Measurements from ENCODE around the gene GADL1.

Gene GADL1

DNA sequence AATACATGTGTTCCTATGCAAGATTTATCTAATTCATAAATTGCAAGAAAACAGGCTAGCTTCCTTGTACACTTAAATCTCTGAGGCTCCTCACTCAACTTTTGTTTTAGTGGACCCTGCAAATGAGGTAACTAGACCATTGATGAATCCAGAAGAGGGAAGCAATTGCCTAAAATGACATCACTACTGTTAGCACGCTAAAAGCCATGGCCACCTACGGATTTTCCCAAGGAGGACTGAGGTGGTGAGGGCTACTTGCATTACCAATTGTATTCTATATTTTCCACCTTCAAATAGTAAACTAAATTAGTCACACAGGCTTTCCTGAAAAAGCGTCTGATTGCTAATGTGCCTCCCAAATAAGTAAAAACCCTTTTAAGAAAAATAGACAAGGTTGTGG lies 140.7 kb downstream of the GADL1 start:
- DNase-seq, result no peak

DNA sequence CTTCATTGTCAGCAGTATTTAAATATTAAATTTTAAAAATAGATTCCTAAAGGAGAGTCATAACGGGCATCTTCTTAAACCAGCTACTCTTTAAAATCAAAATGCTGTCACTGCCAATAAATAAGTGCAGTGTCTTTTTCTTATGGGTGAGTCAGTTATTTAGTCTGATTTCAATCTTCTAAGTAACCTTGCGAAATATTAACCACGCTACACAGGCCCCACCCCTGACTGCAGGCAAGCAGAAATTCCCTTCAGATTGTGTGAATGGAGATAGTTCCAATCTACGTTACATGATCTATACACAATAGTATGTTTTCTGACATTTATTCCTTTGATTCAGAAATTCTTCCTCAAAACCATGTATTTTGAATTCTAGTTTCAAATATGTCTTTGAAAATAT lies 141.5 kb downstream of the GADL1 start:
- peak; percentile 81 for DNase-seq

DNA sequence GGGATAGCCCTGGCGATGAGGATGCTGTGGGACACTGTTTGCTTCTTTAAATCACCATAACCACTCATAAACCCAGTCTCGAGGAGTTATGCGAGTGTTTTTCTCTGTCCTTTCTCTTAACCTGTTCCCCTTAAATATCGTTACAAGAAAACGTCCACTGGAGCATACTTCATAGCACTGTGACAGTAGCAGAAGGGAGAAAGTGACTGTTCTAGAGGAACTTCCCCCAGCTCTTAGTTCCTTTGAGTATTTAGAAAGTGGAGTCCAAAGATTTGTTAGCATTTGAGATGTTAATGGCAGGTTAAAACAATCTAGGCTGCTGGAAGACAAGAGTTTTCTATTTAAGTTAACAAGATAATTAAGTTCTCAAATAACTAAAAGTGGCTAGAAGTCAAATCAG lies 142.0 kb downstream of the GADL1 start:
- DNase-seq, result no peak

DNA sequence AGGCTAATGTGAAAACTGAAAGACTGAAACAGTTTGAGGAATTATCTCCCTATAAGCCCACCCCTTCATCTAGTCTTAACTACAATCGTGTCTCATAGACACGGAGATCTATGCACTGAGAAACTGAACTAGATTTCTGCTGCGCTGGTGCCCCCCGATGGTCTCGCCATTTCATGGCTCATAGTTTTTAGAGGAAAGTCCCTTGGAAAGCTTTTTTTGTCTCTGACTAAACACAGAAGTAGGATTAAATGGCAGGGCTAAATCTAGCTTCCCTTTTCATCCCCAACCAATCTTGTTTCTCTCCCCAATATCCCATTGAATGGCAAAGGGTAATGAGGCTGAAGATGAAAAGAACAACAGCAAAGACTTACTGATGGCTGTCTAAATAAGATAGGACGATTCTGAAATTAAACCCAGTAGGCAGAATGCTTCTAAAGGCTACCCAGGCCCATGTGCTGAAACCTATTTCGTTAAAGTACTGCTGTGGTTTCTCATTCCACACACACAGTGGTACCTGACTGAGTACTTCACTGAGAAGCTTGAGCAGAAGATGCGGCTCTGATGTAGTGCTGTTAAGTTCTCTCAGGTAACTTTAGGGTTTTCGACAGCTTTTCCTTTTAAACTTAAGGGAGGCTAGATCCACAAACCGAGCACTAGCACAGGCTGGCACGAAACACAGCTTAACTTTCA lies 142.7 kb downstream of the GADL1 start:
- DNase-seq, result peak; percentile 62

GRCh38 chr3:30750967-30751366 lies 143.5 kb downstream of the GADL1 start:
- no peak for DNase-seq

DNA sequence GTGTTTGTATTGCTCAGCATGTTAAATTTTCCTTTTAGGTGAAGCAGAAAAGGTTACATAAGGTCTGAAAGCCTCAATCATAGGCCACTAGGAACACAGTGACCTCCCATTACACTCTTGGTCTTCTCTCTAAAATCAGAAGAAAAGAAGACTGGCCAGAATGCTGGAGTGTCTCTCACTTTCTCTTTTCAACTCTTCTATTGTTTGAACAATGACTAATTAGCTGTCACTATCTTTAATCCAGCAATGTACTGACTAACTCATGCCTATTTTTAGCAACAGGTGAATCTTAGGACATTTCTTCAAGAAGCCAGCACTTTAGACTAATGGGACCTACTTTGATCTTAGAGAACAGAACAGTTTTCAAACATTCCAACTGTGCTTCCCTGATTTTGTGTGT lies 145.2 kb downstream of the GADL1 start:
- DNase-seq, result no peak

- peak; percentile 62 for DNase-seq
Measured at GRCh38 chr3:30747771-30748281, 146.6 kb downstream of the GADL1 start.

DNA sequence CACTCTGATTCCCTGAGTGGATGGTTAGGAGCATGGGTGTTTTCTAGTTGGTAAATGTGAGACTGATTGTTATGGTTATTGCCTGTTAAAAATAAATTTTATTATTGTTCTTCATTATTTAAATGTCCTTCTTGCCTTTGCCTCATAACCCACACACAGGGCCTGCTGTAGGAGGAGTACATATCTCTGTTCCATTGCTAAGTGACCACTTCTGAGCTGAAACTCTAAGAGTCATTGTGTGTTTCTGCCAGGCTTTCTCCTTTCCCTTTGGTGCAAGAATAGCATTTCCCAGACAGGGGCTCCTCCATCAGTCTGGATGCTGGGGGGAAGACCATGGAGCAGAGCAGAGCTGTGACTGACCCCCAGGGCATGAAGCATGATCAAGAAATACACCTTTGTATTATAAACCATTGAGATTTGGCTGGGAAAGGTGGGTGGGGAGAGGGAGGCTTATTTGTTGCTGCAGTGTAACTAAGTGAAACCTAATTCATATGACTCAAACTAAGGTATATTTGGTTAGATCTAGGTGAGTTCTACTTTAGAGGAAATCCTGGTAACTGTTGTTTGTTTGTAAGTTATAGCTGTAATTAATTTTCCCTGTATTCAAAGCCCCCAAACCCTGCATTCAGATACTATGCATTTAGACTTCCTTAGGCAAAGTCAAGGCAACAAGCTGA lies 150.7 kb downstream of the GADL1 start:
- no peak for DNase-seq

DNA sequence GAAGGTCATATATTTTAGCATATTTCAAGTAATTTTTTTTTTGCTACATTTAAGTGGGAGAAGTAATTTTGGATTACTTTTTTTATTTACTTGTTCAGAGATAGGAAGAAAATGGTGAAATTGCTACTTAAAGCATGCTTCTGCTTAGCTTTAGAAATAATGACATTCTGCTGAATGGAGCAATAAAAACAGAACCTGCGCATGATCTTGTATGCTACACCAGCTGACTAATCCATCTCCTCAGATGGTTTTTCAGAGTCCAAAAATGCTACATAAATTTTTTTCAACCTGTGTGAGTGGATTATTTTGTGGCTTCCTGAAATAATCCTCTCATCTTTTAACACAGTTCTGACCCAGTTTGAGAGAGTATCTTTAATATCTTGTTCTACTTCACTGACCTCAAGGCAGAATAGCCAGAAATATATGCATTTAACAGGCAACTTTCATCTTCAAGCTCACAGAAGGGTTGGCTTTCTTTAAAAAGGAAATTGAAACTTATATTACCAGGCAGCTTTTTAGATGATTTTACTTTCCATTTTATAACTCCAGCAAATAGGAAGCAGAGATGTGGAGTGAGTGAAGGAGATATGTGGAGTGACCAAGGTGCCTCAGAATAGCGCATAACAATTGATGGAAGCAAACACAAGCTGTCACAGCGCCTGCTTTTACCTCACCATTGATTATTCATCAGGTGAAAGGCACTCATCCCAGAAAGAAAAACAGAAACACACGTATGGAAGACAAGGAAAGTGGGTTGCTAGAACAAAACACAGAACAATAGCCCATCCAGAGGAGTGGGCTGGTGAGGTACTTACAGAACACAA lies 151.5 kb downstream of the GADL1 start:
- no peak for DNase-seq

DNA sequence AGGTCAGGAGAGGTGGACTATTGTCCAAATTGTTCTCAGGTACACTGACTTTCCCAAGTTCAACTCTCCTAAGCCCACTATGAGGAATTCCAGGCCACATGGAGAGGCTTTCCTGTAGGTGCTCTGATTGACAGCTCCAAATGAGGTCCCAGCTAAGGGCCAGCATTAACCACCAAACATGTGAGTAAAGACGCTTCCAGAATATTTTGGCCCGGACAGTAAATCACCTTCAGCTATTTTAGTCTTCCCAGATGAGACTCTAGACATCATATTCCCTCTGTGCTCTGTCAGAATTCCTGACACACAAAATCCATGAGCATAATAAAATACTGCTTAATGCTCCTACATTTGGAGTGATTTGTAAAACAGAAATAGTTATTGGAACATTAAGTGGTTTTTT lies 152.6 kb downstream of the GADL1 start:
- DNase-seq, result no peak

GRCh38 chr3:30738605-30739004 lies 155.9 kb downstream of the GADL1 start:
- DNase-seq, result no peak

- DNase-seq, result no peak
Measured at GRCh38 chr3:30737743-30738499, 156.5 kb downstream of the GADL1 start.

DNA sequence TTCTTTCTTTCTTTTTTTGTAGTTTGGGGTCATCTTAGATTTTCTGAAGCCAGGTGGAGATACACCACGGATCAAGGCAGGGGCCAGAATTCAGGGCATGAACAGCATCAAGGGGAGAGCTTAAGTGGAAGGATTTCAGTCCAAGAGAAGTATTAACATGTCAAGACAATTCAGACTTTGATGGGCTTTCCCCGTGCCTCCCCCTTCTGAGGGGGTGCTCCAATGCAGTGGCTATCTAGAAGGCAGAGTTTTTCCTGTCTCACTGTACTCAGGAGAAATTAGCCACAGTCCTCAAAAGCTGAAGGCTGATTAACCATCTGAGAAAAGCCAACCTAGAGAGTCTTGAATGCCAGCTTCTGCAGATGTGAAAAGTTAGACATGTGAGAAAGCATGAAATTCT lies 160.8 kb downstream of the GADL1 start:
- no peak for DNase-seq

DNA sequence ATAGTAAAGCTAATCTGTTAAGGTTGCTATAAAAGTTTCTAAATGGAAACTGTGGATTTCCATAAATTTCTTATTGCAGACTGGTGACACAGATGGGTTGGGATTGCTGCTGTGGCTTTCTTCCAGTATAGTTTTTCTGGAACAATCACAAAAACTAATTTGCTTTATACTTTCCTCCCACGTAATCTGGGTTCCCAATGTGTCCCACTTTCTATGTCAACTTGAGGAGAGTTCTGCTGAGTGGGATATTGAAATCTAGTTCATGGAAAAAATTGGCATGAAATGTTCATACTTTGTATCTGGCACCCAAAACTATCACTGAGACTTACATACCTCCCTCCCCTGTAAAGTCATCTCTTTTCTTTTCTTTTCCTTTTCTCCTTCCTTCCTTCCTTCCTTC lies 161.3 kb downstream of the GADL1 start:
- DNase-seq, result no peak

- DNase-seq, result no peak
Measured at GRCh38 chr3:30730967-30731366, 163.5 kb downstream of the GADL1 start.

GRCh38 chr3:30729936-30730335 lies 164.5 kb downstream of the GADL1 start:
- DNase-seq, result no peak

- no peak for DNase-seq
Measured at GRCh38 chr3:30729512-30729911, 164.9 kb downstream of the GADL1 start.

DNA sequence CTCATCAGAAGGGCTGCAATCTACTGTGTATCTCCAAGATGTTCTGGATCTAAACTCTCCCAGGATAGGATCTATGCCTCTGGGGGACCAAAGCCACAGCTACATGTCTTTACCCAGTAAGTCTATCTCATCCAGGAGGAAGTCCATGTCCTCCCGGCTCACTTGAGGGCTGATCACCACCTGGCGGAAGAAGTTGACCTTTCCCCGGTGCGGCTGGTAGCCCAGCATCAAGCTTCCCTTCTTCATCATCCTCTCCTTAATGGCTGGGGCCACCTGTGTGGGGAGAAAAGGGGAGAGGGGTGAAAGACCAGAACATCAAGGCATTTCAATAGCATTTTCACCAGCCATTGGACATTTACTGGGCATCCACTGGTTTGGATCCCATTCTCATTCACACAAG lies 166.3 kb downstream of the GADL1 start:
- DNase-seq, result no peak

DNA sequence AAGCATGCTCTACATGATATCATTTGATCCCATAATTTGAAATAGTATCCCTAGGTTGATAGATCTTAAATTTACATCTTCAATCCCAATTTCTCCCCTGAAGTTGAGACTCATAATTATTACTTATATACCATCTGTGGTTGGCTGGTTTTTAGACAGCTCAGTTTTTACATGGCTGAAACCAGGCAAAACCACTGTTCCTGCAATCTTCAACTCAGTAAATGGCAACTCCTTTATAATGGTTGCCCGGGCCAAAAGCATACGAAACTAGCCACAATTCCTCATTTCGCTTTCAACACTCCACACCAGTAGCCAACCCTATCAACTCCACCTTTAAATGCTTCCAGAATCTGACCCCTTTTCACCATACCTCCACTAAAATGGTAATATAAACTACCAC lies 169.6 kb downstream of the GADL1 start:
- no peak for DNase-seq

GRCh38 chr3:30723211-30723610 lies 171.2 kb downstream of the GADL1 start:
- DNase-seq, result no peak

DNA sequence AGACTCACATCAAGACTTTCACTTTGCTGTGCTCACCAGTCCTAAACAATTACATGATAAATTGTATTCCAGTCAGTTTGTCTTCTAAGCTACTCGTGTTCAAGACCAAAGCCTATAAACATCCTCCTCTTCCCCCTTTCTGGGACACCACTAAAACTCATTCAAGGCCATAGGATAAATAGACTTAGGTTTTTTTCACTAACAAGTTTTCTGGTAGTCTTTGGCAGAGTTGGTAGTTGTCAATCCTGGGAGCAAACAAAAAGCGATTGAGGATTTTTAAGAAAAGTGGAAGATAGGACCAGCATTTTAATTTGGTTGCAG lies 173.2 kb downstream of the GADL1 start:
- no peak for DNase-seq

GRCh38 chr3:30720586-30721313 lies 173.7 kb downstream of the GADL1 start:
- peak; percentile 51 for DNase-seq
